ENCODE results near the gene NCCRP1. TPM values are rescaled to one million over a fixed set of nuclear protein-coding genes. Genes with fewer than 3 reads are reported as not detected.

The NCCRP1 gene
- total RNA-seq, 1 donor from 2014 or later: not detected

- intact Hi-C loops (cut with micrococcal nuclease): no loop called here
Observed at GRCh38 chr19:39164289-39164688, 32.5 kb upstream of the NCCRP1 start.

- intact Hi-C loops (cut with micrococcal nuclease): no loop called here
Observed at GRCh38 chr19:39165857-39166256, 30.9 kb upstream of the NCCRP1 start.

- intact Hi-C loops (cut with micrococcal nuclease): no loop called here
Observed at GRCh38 chr19:39166571-39167391, 30.0 kb upstream of the NCCRP1 start.

GRCh38 chr19:39167461-39168257 lies 29.1 kb upstream of the NCCRP1 start:
- intact Hi-C loops (cut with micrococcal nuclease): no loop called here

- intact Hi-C loops (cut with micrococcal nuclease): no loop called here
Observed at GRCh38 chr19:39168258-39169142, 28.3 kb upstream of the NCCRP1 start.

GRCh38 chr19:39169143-39169810 lies 27.5 kb upstream of the NCCRP1 start:
- intact Hi-C loops (cut with micrococcal nuclease): no loop called here

GRCh38 chr19:39170386-39171231 lies 26.2 kb upstream of the NCCRP1 start:
- intact Hi-C loops (cut with micrococcal nuclease): no loop called here

- intact Hi-C loops (cut with micrococcal nuclease): no loop called here
Observed at GRCh38 chr19:39171479-39172465, 25.0 kb upstream of the NCCRP1 start.

- intact Hi-C loops (cut with micrococcal nuclease): no loop called here
Observed at GRCh38 chr19:39172700-39173501, 23.9 kb upstream of the NCCRP1 start.

GRCh38 chr19:39173502-39173991 lies 23.2 kb upstream of the NCCRP1 start:
- intact Hi-C loops (cut with micrococcal nuclease): no loop called here

- intact Hi-C loops (cut with micrococcal nuclease): no loop called here
Observed at GRCh38 chr19:39174142-39174541, 22.6 kb upstream of the NCCRP1 start.

- intact Hi-C loops (cut with micrococcal nuclease): no loop called here
Observed at GRCh38 chr19:39174558-39175544, 21.9 kb upstream of the NCCRP1 start.

GRCh38 chr19:39175564-39175963 lies 21.2 kb upstream of the NCCRP1 start:
- intact Hi-C loops (cut with micrococcal nuclease): no loop called here

- intact Hi-C loops (cut with micrococcal nuclease): no loop called here
Observed at GRCh38 chr19:39177110-39177699, 19.6 kb upstream of the NCCRP1 start.

- intact Hi-C loops (cut with micrococcal nuclease): no loop called here
Observed at GRCh38 chr19:39177736-39178135, 19.0 kb upstream of the NCCRP1 start.
